Measurements from ENCODE around the gene DRC1. TPM values are rescaled to one million over a fixed set of nuclear protein-coding genes. Genes with fewer than 3 reads are reported as not detected.

Gene DRC1
- total RNA-seq, 1 donor from 2014 or later = 0.13 TPM

GRCh38 chr2:26469092-26469710 is 67.5 kb downstream of the DRC1 start:
- peak; percentile 21 for DNase-seq (ENCODE audit: low read depth)
- Histone ChIP-seq H3K36me3 (ENCODE audit: control insufficient read depth, insufficient read depth, low read length) (no peaks in the 10 kb centered on the region), H3K27me3 (ENCODE audit: control insufficient read depth, insufficient read depth, low read length) (no peaks in the 10 kb centered on the region), H3K4me3 (ENCODE audit: low read depth, low read length) (no peak overlapping the region)
- TF ChIP-seq CTCF (IDR thresholded peaks at IDR 0.05; ENCODE audit: insufficient read depth, low read length, poor library complexity, severe bottlenecking) = peak; percentile 85

GRCh38 chr2:26469955-26470354 is 68.2 kb downstream of the DRC1 start:
- no peak for DNase-seq (ENCODE audit: low read depth)
- no peak for TF ChIP-seq CTCF (IDR thresholded peaks at IDR 0.05; ENCODE audit: insufficient read depth, low read length, poor library complexity, severe bottlenecking)
- no peaks in the 10 kb centered on the region for H3K27me3 ChIP-seq (ENCODE audit: control insufficient read depth, insufficient read depth, low read length)
- H3K4me3 ChIP-seq (ENCODE audit: low read depth, low read length) = no peak overlapping the region
- H3K36me3 ChIP-seq (ENCODE audit: control insufficient read depth, insufficient read depth, low read length) = no peaks in the 10 kb centered on the region

- no peak for DNase-seq (ENCODE audit: low read depth)
- Histone ChIP-seq H3K36me3 (ENCODE audit: control insufficient read depth, insufficient read depth, low read length) (no peaks in the 10 kb centered on the region), H3K27me3 (ENCODE audit: control insufficient read depth, insufficient read depth, low read length) (no peaks in the 10 kb centered on the region), H3K4me3 (ENCODE audit: low read depth, low read length) (no peak overlapping the region)
- TF ChIP-seq CTCF (IDR thresholded peaks at IDR 0.05; ENCODE audit: insufficient read depth, low read length, poor library complexity, severe bottlenecking) = no peak
Observed at GRCh38 chr2:26470601-26471260, 69.0 kb downstream of the DRC1 start.

- DNase-seq (ENCODE audit: low read depth) = no peak
- no peak overlapping the region for H3K4me3 ChIP-seq (ENCODE audit: low read depth, low read length)
- TF ChIP-seq CTCF (IDR thresholded peaks at IDR 0.05; ENCODE audit: insufficient read depth, low read length, poor library complexity, severe bottlenecking) = peak; percentile 15
- no peaks in the 10 kb centered on the region for H3K36me3 ChIP-seq (ENCODE audit: control insufficient read depth, insufficient read depth, low read length)
- H3K27me3 ChIP-seq (ENCODE audit: control insufficient read depth, insufficient read depth, low read length) = no peaks in the 10 kb centered on the region
Observed at GRCh38 chr2:26471289-26471688, 69.6 kb downstream of the DRC1 start.

- Histone ChIP-seq H3K4me3 (ENCODE audit: low read depth, low read length) (no peak overlapping the region), H3K27me3 (ENCODE audit: control insufficient read depth, insufficient read depth, low read length) (no peaks in the 10 kb centered on the region), H3K36me3 (ENCODE audit: control insufficient read depth, insufficient read depth, low read length) (no peaks in the 10 kb centered on the region)
- peak; percentile 16 for TF ChIP-seq CTCF (IDR thresholded peaks at IDR 0.05; ENCODE audit: insufficient read depth, low read length, poor library complexity, severe bottlenecking)
- DNase-seq (ENCODE audit: low read depth) = no peak
Observed at GRCh38 chr2:26471766-26472706, 70.3 kb downstream of the DRC1 start.

Measured in kidney epithelial cell (primary cell).